ENCODE results near the gene EXOC1. TPM values are rescaled to one million over a fixed set of nuclear protein-coding genes. Genes with fewer than 3 reads are reported as not detected.

The EXOC1 gene
- total and polyA plus RNA-seq, 2 donors (not counting 1 experiment from before 2014, with no cell fraction given) = 32.3 to 64.2 TPM

GRCh38 chr4:55951191-55951922 lies 97.9 kb downstream of the EXOC1 start:
- peaks cover 20% of the 10 kb centered on the region for H3K79me2 ChIP-seq (ENCODE audit: control insufficient read depth, insufficient read depth, low read length)
- no peaks in the 10 kb centered on the region for H3K9me3 ChIP-seq (ENCODE audit: control insufficient read depth, insufficient read depth, low read depth, low read length)
- no peak overlapping the region for H3K4me3 ChIP-seq (replicated peaks in 1 of 4; ENCODE audit: control extremely low read depth in 1 of 4, insufficient read depth in 1 of 4, low read depth in 3 of 4, low read length in 4 of 4)
- H4K20me1 ChIP-seq (ENCODE audit: control insufficient read depth, extremely low read depth, insufficient read depth, low read length) = no peaks in the 10 kb centered on the region
- no peaks in the 10 kb centered on the region for H3K27me3 ChIP-seq (ENCODE audit: control insufficient read depth, insufficient read depth, low read length)
- no peaks in the 10 kb centered on the region for H3K36me3 ChIP-seq (ENCODE audit: control insufficient read depth, insufficient read depth, low read length)
- no peak overlapping the region for H2AFZ ChIP-seq (ENCODE audit: low read length)
- H3K4me1 ChIP-seq (ENCODE audit: control insufficient read depth, extremely low read depth, insufficient read depth, low read length) = peaks cover 3% of the 10 kb centered on the region
- no peak overlapping the region for H3K27ac ChIP-seq (ENCODE audit: insufficient read depth, low read length)
- no peak overlapping the region for H3K4me2 ChIP-seq (ENCODE audit: extremely low read depth, insufficient read depth, low read length)
- no peak overlapping the region for H3K9ac ChIP-seq (ENCODE audit: insufficient read depth, low read length)
- TF ChIP-seq CTCF (conservative IDR thresholded peaks at IDR 0.05 in 1 of 2, IDR thresholded peaks at IDR 0.05 in 1 of 2; ENCODE audit: low read depth in 1 of 2, low read length in 2 of 2) (no peak), EZH2 (IDR thresholded peaks at IDR 0.05; ENCODE audit: low read length, missing control alignments) (no peak)
- no peak for DNase-seq (ENCODE audit: low read depth in 2 of 2)

Other genes starting within 250 kb of the EXOC1 start
- not detected in 2 replicates for gene NMU, start 217.3 kb upstream of the EXOC1 start, total RNA-seq
- 0.08 and 0.12 TPM in 2 replicates for gene NMU, start 217.3 kb upstream of the EXOC1 start, polyA plus RNA-seq
- gene EXOC1L, start 33.9 kb upstream of the EXOC1 start, total RNA-seq = not detected in 2 replicates
- not detected in 2 replicates for gene EXOC1L, start 33.9 kb upstream of the EXOC1 start, polyA plus RNA-seq
- gene CEP135, start 95.3 kb downstream of the EXOC1 start, total RNA-seq = 5.9 and 6.4 TPM in 2 replicates
- 4.6 and 5.8 TPM in 2 replicates for gene CEP135, start 95.3 kb downstream of the EXOC1 start, polyA plus RNA-seq